Fibroblast of the conjunctiva (primary cell): ENCODE results near the gene GPR39.

Source experiments
- DNase-seq: peaks from one replicate; pipeline ENCODE4 v3.0.0-alpha.2; 2010; ENCODE audit warnings: low read depth

Gene GPR39

DNA sequence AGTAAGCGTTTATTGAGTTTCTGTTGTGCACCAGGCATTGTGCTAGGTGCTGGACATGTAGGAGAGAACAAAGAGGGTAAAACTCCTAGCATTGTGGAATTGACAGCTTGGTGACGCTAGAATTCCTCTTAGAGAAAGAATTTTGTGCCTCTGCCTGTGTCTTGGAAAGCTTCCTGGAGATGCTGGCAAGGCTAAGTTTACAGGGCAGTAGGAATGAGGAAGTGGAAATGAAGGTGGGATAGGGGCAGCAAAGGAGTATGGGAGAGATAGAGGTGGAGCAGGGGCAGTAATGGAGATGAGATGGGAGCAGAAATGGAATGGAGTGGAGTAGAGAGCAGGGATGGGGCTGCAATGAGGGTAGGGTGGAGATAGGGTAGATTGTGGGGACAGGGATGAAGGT lies 29.8 kb downstream of the GPR39 start:
- no peak for DNase-seq

- DNase-seq = no peak
Observed at GRCh38 chr2:132448331-132448730, 31.7 kb downstream of the GPR39 start.

GRCh38 chr2:132448771-132449170 lies 32.2 kb downstream of the GPR39 start:
- peak; percentile 14 for DNase-seq

- no peak for DNase-seq
Observed at GRCh38 chr2:132449868-132450267, 33.3 kb downstream of the GPR39 start.

GRCh38 chr2:132460781-132461180 lies 44.2 kb downstream of the GPR39 start:
- DNase-seq = no peak

DNA sequence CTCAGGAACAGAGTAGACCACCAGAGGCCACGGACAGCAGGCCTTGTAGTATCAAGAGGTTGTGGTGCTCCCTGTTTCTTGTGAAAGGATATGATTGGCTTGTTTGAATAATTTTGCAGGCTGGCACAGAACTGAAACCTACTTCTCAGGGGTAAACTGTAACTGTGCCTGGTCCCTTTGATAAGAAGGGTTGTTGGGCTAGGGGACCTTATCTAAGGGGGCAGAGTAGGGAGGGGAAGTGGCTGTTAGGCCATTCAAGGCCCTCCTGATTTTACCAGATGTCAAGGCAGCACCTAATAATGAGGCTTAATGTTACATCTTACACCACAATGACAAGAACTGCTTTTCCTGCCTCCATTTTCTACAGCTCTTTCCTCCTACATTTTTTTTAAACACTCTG lies 45.6 kb downstream of the GPR39 start:
- DNase-seq = no peak

DNA sequence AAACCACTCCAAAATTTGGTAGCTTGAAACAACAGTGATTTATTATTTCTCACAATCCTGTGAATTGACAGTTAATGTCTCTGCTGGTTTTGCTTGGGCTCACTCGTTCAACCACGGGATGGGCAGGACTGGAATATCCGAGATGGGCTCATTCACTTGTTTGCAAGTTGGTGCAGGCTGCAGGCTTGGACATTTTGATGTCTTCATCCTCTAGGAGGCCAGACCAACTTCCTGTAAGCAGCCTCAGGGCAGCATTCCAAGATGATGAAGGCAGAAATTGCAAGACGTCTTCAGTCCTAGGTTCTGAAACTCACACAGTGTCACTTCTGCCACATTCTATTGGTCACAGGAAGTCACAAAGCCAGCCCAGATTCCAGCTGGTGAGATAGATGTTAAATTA lies 47.1 kb downstream of the GPR39 start:
- DNase-seq = no peak

DNA sequence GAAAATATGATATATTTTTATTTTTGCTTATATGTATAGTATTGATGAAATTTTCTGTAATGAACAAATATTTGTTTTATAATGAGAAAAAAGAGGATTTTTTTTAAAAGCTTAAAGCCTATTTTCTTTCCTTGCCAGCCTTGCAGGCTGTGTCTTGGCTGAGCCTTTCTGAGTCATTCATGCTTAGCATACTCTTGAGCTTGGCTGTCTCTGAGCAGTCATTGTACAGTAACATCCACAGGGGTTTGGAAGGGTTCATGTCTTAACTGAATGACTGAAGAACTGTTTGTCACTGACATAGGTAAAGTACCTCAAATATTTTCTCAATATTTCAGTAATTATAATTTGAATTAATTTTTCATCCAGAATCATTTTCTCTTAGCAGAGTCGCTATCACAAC lies 49.3 kb downstream of the GPR39 start:
- no peak for DNase-seq

GRCh38 chr2:132466428-132467028 lies 49.9 kb downstream of the GPR39 start:
- DNase-seq = no peak

- DNase-seq = no peak
Observed at GRCh38 chr2:132468821-132469675, 52.4 kb downstream of the GPR39 start.

GRCh38 chr2:132470746-132471145 lies 54.1 kb downstream of the GPR39 start:
- no peak for DNase-seq

DNA sequence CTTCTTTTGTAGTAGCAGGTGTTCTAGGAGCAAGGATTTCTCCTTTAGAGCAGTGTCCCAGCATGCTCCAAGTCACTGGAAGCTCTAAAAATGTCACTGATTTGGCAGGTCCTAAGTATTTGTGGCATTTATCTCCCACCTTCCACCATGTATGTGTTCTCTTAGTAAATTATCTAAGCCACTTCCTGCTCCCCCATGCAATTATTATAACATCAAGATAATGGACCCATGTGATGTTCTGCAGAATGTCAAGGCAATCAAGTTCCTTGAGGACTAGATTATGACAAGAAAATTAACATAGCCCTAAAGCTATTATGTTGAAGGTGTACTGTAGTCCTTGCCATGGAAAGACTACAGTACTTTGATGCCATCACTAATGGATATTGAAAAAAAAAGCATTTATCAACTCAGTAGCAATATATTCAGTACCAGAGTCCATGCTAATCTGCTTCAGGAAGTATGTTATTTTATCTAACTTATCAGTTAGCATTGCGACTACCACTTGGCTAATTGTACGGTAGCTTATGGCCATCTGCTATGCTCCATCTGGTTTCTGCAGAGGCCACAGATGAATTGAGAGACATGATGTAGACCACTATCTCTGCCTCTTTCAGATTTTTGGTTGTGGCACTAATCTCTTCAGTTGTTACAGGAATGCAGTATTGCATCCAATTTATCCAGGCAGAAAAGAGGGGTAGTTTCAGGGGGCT lies 56.7 kb downstream of the GPR39 start:
- DNase-seq = no peak

DNA sequence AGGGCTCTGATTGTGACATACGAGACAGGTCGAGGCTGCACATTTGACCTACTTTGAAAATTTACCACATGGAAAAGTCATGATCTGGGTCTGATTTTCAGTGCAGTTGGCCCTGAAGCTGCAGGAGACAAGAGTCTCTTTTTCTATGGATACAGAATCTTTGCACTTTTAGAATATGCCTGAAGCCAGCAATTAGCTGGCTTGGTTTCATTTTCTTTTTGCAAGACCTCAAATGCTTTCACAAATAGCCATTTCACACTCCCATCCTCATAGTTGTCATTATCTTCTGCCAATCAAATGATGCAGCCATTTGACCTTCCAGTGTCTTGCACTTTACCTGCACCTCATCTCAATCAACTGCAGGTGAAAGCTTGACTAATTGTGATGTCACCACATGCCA lies 59.0 kb downstream of the GPR39 start:
- DNase-seq = no peak

- no peak for DNase-seq
Observed at GRCh38 chr2:132477436-132477835, 60.8 kb downstream of the GPR39 start.

GRCh38 chr2:132477962-132478361 lies 61.4 kb downstream of the GPR39 start:
- peak; percentile 53 for DNase-seq

DNA sequence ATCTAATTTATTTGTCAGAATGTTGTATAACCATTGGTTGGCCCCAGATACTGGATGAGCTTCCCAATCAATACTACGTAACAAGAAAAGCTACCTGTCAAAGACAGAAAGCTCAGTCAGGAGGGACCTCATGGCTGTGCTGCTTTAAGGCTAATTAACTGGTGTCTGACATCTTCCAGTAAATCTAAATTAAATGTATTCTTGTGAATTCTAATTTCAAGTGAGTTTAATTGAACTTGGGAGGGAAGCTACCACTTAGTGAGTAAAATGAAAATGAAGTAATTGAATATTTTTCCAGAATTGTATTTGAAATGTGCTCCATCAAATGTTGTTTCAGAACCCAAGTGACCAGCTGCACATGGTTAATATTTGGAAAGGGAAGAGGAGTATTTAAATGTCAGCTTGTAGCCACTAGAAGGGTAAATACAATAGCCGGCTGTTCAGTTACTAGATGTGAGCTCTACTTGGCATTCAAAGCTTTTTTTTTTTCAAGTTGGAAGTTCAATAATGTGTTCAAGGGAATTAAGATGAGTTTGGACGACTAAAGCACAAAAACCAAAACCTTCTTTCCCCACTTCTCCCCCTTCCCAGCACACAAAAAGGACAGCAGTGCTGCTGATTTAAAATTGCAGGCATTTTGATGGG lies 62.0 kb downstream of the GPR39 start:
- DNase-seq = no peak

- DNase-seq = no peak
Observed at GRCh38 chr2:132479155-132479554, 62.5 kb downstream of the GPR39 start.

- DNase-seq = no peak
Observed at GRCh38 chr2:132482821-132483220, 66.2 kb downstream of the GPR39 start.

DNA sequence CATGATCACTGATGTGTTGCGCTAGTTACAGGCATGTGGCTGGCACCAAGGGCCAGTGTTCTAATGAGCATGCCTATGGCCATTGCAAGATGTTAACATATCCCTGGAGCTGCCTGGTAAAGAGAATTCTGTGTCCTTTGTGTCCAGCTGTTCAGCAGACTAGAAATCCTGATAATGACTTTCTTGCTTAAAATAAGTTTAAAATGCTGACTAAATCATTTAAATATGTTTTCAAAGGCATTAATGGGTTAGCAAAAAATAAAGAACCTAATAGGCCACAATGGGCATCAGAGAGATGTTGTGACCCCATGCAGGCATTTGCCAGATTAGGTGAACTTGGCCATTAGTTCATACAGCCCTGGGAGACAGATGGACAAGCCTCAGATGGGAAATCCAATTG lies 67.5 kb downstream of the GPR39 start:
- no peak for DNase-seq

- DNase-seq = no peak
Observed at GRCh38 chr2:132488491-132488890, 71.9 kb downstream of the GPR39 start.

DNA sequence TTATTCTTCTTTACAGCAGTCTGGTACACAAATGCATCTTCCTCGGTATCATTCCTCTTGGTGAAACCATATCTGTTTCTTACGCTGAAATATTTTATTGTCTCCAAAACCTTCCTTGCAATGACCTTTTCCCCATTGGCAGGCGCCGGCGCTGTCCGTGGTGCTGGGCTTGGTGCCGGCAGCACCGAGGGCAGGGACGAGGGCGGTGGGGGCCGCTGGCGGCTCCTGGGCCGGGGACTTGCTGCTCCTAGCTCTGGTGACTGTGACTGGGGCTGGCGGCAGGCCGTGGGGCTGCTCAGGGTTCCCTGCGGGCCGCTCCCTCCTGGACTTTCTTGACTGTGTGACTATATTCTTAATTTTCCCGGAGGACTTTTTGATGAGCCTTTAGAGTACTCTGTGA lies 72.5 kb downstream of the GPR39 start:
- no peak for DNase-seq

DNA sequence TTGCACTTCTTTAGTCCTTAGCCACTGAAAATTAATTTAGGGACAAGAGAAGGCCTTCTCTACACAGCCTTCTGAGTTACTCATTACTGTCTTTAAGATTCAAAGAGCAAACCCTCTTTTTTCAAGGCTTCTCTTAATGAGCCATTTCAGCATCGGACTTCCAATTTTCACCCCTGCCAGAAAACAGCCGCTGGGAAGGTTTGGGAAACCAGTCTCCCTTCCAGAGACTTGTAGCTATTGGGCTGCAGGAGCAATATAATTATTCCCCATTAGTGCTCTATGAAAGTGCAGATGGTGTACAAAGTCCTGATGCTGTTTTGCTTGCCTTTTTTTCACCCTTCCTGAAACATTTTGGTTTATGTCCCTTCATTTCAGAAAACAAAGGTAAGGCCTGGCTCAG lies 79.3 kb downstream of the GPR39 start:
- no peak for DNase-seq

DNA sequence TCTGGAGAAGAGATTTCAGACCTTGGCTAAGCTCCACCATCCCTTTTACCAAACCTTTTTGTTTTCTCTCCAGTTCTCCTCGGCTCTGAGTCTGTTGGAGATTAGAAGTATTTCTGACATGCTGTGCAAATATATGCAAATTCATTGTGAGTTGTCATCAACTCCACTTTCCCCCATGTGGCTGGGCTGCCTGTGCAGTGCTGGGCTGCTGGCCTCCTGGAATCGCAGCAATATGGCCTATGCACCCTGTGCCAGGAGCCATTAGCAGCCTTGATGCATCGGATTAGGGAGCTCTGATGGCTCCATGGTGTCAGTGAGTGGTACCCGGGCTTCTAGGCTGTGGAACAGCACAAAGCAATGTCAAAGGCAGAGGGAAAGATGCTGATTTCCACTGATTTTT lies 80.0 kb downstream of the GPR39 start:
- DNase-seq = no peak
